ENCODE data around the gene POLR2E.

DNA sequence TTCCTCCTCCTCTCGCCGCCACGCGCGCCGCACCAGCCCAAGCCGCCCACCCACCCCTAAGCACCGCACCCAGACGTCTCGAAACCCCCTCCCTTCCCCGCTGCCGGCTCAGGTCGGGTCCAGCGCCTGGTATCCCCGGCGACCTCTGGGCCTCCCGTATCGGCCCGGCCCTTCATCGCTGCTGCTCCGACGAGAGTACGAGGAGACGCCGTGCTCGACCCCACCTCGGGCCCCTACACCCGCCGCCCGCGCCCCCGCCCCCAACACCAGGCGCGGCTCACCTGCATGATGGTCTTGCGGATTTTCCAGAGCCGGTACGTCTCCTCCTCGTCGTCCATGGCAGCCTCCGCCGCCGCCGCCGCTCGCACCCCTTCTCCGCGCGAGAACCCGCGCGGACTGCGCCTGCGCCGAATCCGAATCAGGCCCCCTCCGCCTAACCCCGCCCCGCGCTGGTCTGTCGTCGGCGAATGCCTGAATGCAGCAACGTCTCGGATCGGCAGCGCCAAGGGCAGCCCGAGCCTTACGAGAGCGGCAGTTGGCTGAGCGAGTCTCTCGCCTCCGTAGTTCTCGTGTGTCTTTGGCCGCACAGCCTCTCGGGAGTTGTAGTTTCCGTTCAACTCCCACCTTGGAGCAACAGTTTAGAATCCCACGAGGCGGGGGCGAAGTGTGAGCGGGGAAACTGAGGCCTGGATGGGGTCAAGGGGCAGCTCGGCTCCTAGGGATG is at the start of gene POLR2E:
- peak; percentile 35 to 88 for TF ChIP-seq POLR2A (IDR thresholded peaks at IDR 0.05)
- TF ChIP-seq CTCF (IDR thresholded peaks at IDR 0.05): no peak
